Calu3 (cell line): ENCODE data around the gene HOXB4. TPM values are rescaled to one million over a fixed set of nuclear protein-coding genes. Genes with fewer than 3 reads are reported as not detected.

ENCODE experiments used
- BruUV-seq: library from RNA; stranded (reverse); fragments of 400-500 nt; replicated peaks from 2 replicates; lab custom pipeline; 2021; lab: Mats Ljungman, UMichigan
- CTCF ChIA-PET: fragments of 300-600 bp; sonication (Branson Sonifier 250); formaldehyde crosslinking; loops from one replicate; lab custom pipeline; 2022; ENCODE audit warnings: antibody characterized with exemption; lab: Charles Lee
- DNase-seq: peaks from one replicate; pipeline ENCODE4 v3.0.0; 2022
- H3K27ac Mint-ChIP-seq: one replicate; pipeline ENCODE4 v1.8.0; 2022; ENCODE audit warnings: mixed read lengths; ENCODE audit not compliant: unreplicated experiment
- H3K27me3 Mint-ChIP-seq: one replicate; pipeline ENCODE4 v1.8.0; 2022; ENCODE audit warnings: mixed read lengths; ENCODE audit not compliant: unreplicated experiment
- H3K36me3 Mint-ChIP-seq: one replicate; pipeline ENCODE4 v1.8.0; 2022; ENCODE audit warnings: mild to moderate bottlenecking, moderate library complexity, mixed read lengths; ENCODE audit not compliant: insufficient read depth, unreplicated experiment
- H3K4me1 Mint-ChIP-seq: one replicate; pipeline ENCODE4 v1.8.0; 2022; ENCODE audit warnings: mild to moderate bottlenecking, low read depth, mixed read lengths; ENCODE audit not compliant: unreplicated experiment
- H3K4me3 Mint-ChIP-seq: one replicate; pipeline ENCODE4 v1.8.0; 2022; ENCODE audit warnings: mild to moderate bottlenecking, low read depth, moderate library complexity, mixed read lengths; ENCODE audit not compliant: unreplicated experiment
- H3K9me3 Mint-ChIP-seq: one replicate; pipeline ENCODE4 v1.8.0; 2022; ENCODE audit warnings: low read depth, mixed read lengths; ENCODE audit not compliant: unreplicated experiment
- CTCF ChIP-seq: fragments of 200-600 bp; IDR thresholded peaks from one replicate; pipeline ENCODE4 v1.8.0; 2022; ENCODE audit warnings: antibody characterized with exemption; ENCODE audit not compliant: unreplicated experiment
- intact Hi-C: fragments of 100-400 bp; cut with micrococcal nuclease; formaldehyde crosslinking; loops from one replicate; pipeline ENCODE4 v1.10.0; 2022; ENCODE audit not compliant: unreplicated experiment
- total RNA-seq: library from RNA; stranded (reverse); gene quantifications from 2 replicates; pipeline ENCODE4 v1.2.3, GENCODE V29; 2022

Gene HOXB4
- total RNA-seq, 1 experiment from 2014 or later: 28.0 TPM

GRCh38 chr17:48612854-48613691 is 34.9 kb upstream of the HOXB4 start:
- no peak for DNase-seq
- no peaks in the 10 kb centered on the region for H3K9me3 Mint-ChIP-seq
- TF ChIP-seq CTCF: peak; percentile 44
- peaks cover 35% of the 10 kb centered on the region for H3K27me3 Mint-ChIP-seq
- H3K4me3 Mint-ChIP-seq: peak overlapping the region; percentile 88
- peak overlapping the region; percentile 74 for H3K27ac Mint-ChIP-seq
- peaks cover 32% of the 10 kb centered on the region for H3K4me1 Mint-ChIP-seq
- H3K36me3 Mint-ChIP-seq: peaks cover 99% of the 10 kb centered on the region
- BruUV-seq: TSS peak; percentile 34
- intact Hi-C loops: no loop called here
- CTCF ChIA-PET: interaction anchor here (0.6 to 1.7 kb wide), 8 partner anchors 8 to 466 kb away, joined by 3 to 6 read pairs (median 3); partner anchors contain the start of genes HOXB6 and HOXB9

- intact Hi-C loops: no loop called here
- Mint-ChIP-seq H3K9me3 (no peaks in the 10 kb centered on the region), H3K36me3 (peaks cover 99% of the 10 kb centered on the region), H3K4me1 (peaks cover 35% of the 10 kb centered on the region), H3K27me3 (peaks cover 29% of the 10 kb centered on the region), H3K4me3 (peak overlapping the region; percentile 88), H3K27ac (peak overlapping the region; percentile 74)
- TF ChIP-seq CTCF: peak; percentile 13
- no peak for DNase-seq
- BruUV-seq: no TSS peak
- CTCF ChIA-PET: interaction anchor here (0.6 to 1.3 kb wide), 4 partner anchors 10 to 277 kb away, joined by 3 read pairs; no protein-coding TSS in a partner anchor
Observed at GRCh38 chr17:48612456-48612853, 34.3 kb upstream of the HOXB4 start.

- BruUV-seq: no TSS peak
- Mint-ChIP-seq H3K27ac (peak overlapping the region; percentile 74), H3K4me1 (peaks cover 32% of the 10 kb centered on the region), H3K9me3 (no peaks in the 10 kb centered on the region), H3K36me3 (peaks cover 99% of the 10 kb centered on the region), H3K4me3 (peak overlapping the region; percentile 88), H3K27me3 (peaks cover 23% of the 10 kb centered on the region)
- intact Hi-C loops: no loop called here
- DNase-seq: peak; percentile 80
- TF ChIP-seq CTCF: no peak
- CTCF ChIA-PET: interaction anchor here (1.3 kb wide), 1 partner anchor 276 kb away, joined by 3 read pairs; no protein-coding TSS in a partner anchor
Observed at GRCh38 chr17:48611681-48612455, 33.7 kb upstream of the HOXB4 start.

- H3K27me3 Mint-ChIP-seq: peaks cover 16% of the 10 kb centered on the region
- no peak for TF ChIP-seq CTCF
- DNase-seq: no peak
- no TSS peak for BruUV-seq
- H3K4me1 Mint-ChIP-seq: peaks cover 33% of the 10 kb centered on the region
- peak overlapping the region; percentile 74 for H3K27ac Mint-ChIP-seq
- H3K4me3 Mint-ChIP-seq: peak overlapping the region; percentile 88
- CTCF ChIA-PET: no interaction called here
- peaks cover 99% of the 10 kb centered on the region for H3K36me3 Mint-ChIP-seq
- intact Hi-C loops: no loop called here
- H3K9me3 Mint-ChIP-seq: no peaks in the 10 kb centered on the region
Observed at GRCh38 chr17:48611213-48611612, 33.1 kb upstream of the HOXB4 start.
